HEK293T (cell line): ENCODE results near the gene LRP1B.

Experiments used
- BHLHE40 ChIP-seq: fragments of 450-650 bp; IDR thresholded peaks from 2 replicates; pipeline ENCODE4 v1.6.1; 2016; ENCODE audit warnings: mild to moderate bottlenecking, moderate library complexity, borderline replicate concordance
- CTBP1 ChIP-seq: fragments of 450-650 bp; IDR thresholded peaks from 2 replicates; pipeline ENCODE4 v1.6.1; 2016; ENCODE audit warnings: borderline replicate concordance
- ELF4 ChIP-seq: fragments of 450-650 bp; IDR thresholded peaks from 2 replicates; pipeline ENCODE4 v1.6.1; 2017; ENCODE audit warnings: antibody characterized with exemption
- FOXA1 ChIP-seq: fragments of 450-650 bp; IDR thresholded peaks from 2 replicates; pipeline ENCODE4 v1.6.1; 2016; ENCODE audit warnings: mild to moderate bottlenecking
- FOXK2 ChIP-seq: fragments of 450-650 bp; IDR thresholded peaks from 2 replicates; pipeline ENCODE4 v1.6.1; 2016; ENCODE audit warnings: mild to moderate bottlenecking
- FOXM1 ChIP-seq: fragments of 450-650 bp; IDR thresholded peaks from 2 replicates; pipeline ENCODE4 v1.6.1; 2017; ENCODE audit warnings: mild to moderate bottlenecking, borderline replicate concordance
- L3MBTL2 ChIP-seq: fragments of 450-650 bp; conservative IDR thresholded peaks from 2 replicates; pipeline ENCODE4 v1.6.1; 2016; ENCODE audit warnings: mild to moderate bottlenecking
- NFRKB ChIP-seq: fragments of 450-650 bp; IDR thresholded peaks from 2 replicates; pipeline ENCODE4 v1.6.1; 2016; ENCODE audit warnings: mild to moderate bottlenecking, moderate library complexity
- PKNOX1 ChIP-seq: fragments of 450-650 bp; IDR thresholded peaks from 2 replicates; pipeline ENCODE4 v1.6.1; 2016
- SP1 ChIP-seq: fragments of 450-650 bp; IDR thresholded peaks from 2 replicates; pipeline ENCODE4 v1.6.1; 2017
- TARDBP ChIP-seq: fragments of 450-650 bp; IDR thresholded peaks from 2 replicates; pipeline ENCODE4 v1.6.1; 2016
- ZNF384 ChIP-seq: fragments of 450-650 bp; IDR thresholded peaks from 2 replicates; pipeline ENCODE4 v1.6.1; 2016

- TF ChIP-seq TARDBP (no peak), FOXM1 (no peak), FOXK2 (no peak), CTBP1 (no peak), SP1 (no peak), ZNF384 (no peak), BHLHE40 (no peak), ELF4 (no peak), NFRKB (no peak), FOXA1 (no peak), L3MBTL2 (no peak), PKNOX1 (no peak)
These were observed 719.4 kb downstream of the LRP1B start for GRCh38 chr2:141411419-141411818.
